DND-41 (cell line): ENCODE measurements around the gene DRD1.

Experiments used
- ATAC-seq: fragments of 200-7000 bp; cut with Tn5 transposase; 3 replicates; pipeline ENCODE4 v1.9.1; 2021; ENCODE audit warnings: low read depth; ENCODE audit not compliant: insufficient read depth
- DNase-seq: peaks from one replicate; pipeline ENCODE4 v3.0.0-alpha.2; 2020
- H2AFZ ChIP-seq: 2 replicates; pipeline ENCODE4 v1.6.0; 2012; ENCODE audit warnings: low read depth, low read length
- H3K27ac ChIP-seq: 2 replicates; pipeline ENCODE4 v1.5.1; 2012; ENCODE audit warnings: low read length, inconsistent platforms
- H3K27me3 ChIP-seq: fragments of 200-600 bp; sonication (generic); 2 replicates; pipeline ENCODE4 v1.6.0; 2012; ENCODE audit warnings: low read length, mild to moderate bottlenecking, inconsistent platforms; ENCODE audit not compliant: insufficient read depth, poor library complexity
- H3K36me3 ChIP-seq: 2 replicates; pipeline ENCODE4 v1.5.1; 2012; ENCODE audit warnings: low read length, inconsistent platforms; ENCODE audit not compliant: insufficient read depth
- H3K4me1 ChIP-seq: 2 replicates; pipeline ENCODE4 v1.5.1; 2012; ENCODE audit warnings: mild to moderate bottlenecking, low read length; ENCODE audit not compliant: insufficient read depth
- H3K4me2 ChIP-seq: 2 replicates; pipeline ENCODE4 v1.6.0; 2012; ENCODE audit warnings: mild to moderate bottlenecking, moderate library complexity, low read length, inconsistent platforms; ENCODE audit not compliant: insufficient read depth
- H3K4me3 ChIP-seq, 2 experiments: fragments of 200-600 bp in 1 of 2; shearing (Covaris generic) in 1 of 2; 2 replicates each; pipeline ENCODE4 v1.5.1; 2012 to 2016; ENCODE audit warnings: inconsistent platforms in 2 of 2, low read length in 2 of 2, mild to moderate bottlenecking in 2 of 2, low read depth in 1 of 2, moderate library complexity in 1 of 2
- H3K79me2 ChIP-seq: 2 replicates; pipeline ENCODE4 v1.6.0; 2012; ENCODE audit warnings: low read length, inconsistent platforms; ENCODE audit not compliant: insufficient read depth
- H3K9ac ChIP-seq: 2 replicates; pipeline ENCODE4 v1.6.0; 2012; ENCODE audit warnings: low read depth, mild to moderate bottlenecking, inconsistent platforms, low read length, moderate library complexity
- H3K9me3 ChIP-seq: 2 replicates; pipeline ENCODE4 v1.5.1; 2012; ENCODE audit warnings: low read length, moderate library complexity, mild to moderate bottlenecking, inconsistent platforms; ENCODE audit not compliant: insufficient read depth, severe bottlenecking
- H4K20me1 ChIP-seq: 2 replicates; pipeline ENCODE4 v1.6.0; 2012; ENCODE audit warnings: low read length; ENCODE audit not compliant: insufficient read depth
- CTCF ChIP-seq: IDR thresholded peaks from 2 replicates; pipeline ENCODE4 v1.5.1; 2012; ENCODE audit warnings: borderline replicate concordance, low read length, moderate library complexity, mild to moderate bottlenecking; ENCODE audit not compliant: poor library complexity, severe bottlenecking; ENCODE audit errors: extremely low read depth
- EZH2 ChIP-seq: IDR thresholded peaks from 3 replicates; pipeline ENCODE4 v1.6.1; 2012; ENCODE audit warnings: borderline replicate concordance, low read depth, mild to moderate bottlenecking, moderate library complexity, low read length, inconsistent platforms; ENCODE audit not compliant: severe bottlenecking

The DRD1 gene

GRCh38 chr5:175471628-175472027 lies 27.6 kb upstream of the DRD1 start:
- peaks cover 30% of the 10 kb centered on the region for H3K27me3 ChIP-seq
- no peak overlapping the region for H3K4me3 ChIP-seq
- H3K79me2 ChIP-seq: no peaks in the 10 kb centered on the region
- no peak for TF ChIP-seq EZH2
- no peak for TF ChIP-seq CTCF
- no peak overlapping the region for H2AFZ ChIP-seq
- no peak overlapping the region for H3K27ac ChIP-seq
- no peak overlapping the region for H3K4me2 ChIP-seq
- no peaks in the 10 kb centered on the region for H3K36me3 ChIP-seq
- ATAC-seq (peak; percentile 67), DNase-seq (no peak)
- H3K9ac ChIP-seq: no peak overlapping the region
- H4K20me1 ChIP-seq: no peaks in the 10 kb centered on the region
- no peaks in the 10 kb centered on the region for H3K9me3 ChIP-seq
- no peaks in the 10 kb centered on the region for H3K4me1 ChIP-seq

GRCh38 chr5:175471196-175471595 lies 27.2 kb upstream of the DRD1 start:
- Histone ChIP-seq H3K36me3 (no peaks in the 10 kb centered on the region), H3K4me3 (no peak overlapping the region), H3K27ac (no peak overlapping the region), H3K9me3 (no peaks in the 10 kb centered on the region), H3K4me1 (no peaks in the 10 kb centered on the region), H3K4me2 (no peak overlapping the region), H2AFZ (no peak overlapping the region), H4K20me1 (no peaks in the 10 kb centered on the region), H3K79me2 (no peaks in the 10 kb centered on the region), H3K9ac (no peak overlapping the region), H3K27me3 (peaks cover 25% of the 10 kb centered on the region)
- no peak for ATAC-seq
- DNase-seq: no peak
- TF ChIP-seq EZH2 (no peak), CTCF (no peak)

GRCh38 chr5:175470781-175471180 lies 26.8 kb upstream of the DRD1 start:
- Histone ChIP-seq H3K36me3 (no peaks in the 10 kb centered on the region), H3K4me3 (no peak overlapping the region), H3K79me2 (no peaks in the 10 kb centered on the region), H3K27me3 (peaks cover 21% of the 10 kb centered on the region), H3K27ac (no peak overlapping the region), H3K4me1 (no peaks in the 10 kb centered on the region), H3K9me3 (no peaks in the 10 kb centered on the region), H3K9ac (no peak overlapping the region), H2AFZ (no peak overlapping the region), H3K4me2 (no peak overlapping the region), H4K20me1 (no peaks in the 10 kb centered on the region)
- TF ChIP-seq EZH2 (no peak), CTCF (no peak)
- DNase-seq (no peak), ATAC-seq (no peak)

- H3K4me2 ChIP-seq: no peak overlapping the region
- H2AFZ ChIP-seq: no peak overlapping the region
- H4K20me1 ChIP-seq: no peaks in the 10 kb centered on the region
- no peak overlapping the region for H3K27ac ChIP-seq
- ATAC-seq: no peak
- DNase-seq: no peak
- no peaks in the 10 kb centered on the region for H3K79me2 ChIP-seq
- H3K9me3 ChIP-seq: no peaks in the 10 kb centered on the region
- no peak overlapping the region for H3K9ac ChIP-seq
- no peaks in the 10 kb centered on the region for H3K36me3 ChIP-seq
- TF ChIP-seq EZH2 (no peak), CTCF (no peak)
- H3K27me3 ChIP-seq: peaks cover 17% of the 10 kb centered on the region
- H3K4me3 ChIP-seq: no peak overlapping the region
- no peaks in the 10 kb centered on the region for H3K4me1 ChIP-seq
These were observed 25.9 kb upstream of the DRD1 start for GRCh38 chr5:175469916-175470315.
